T-helper 2 cell treated with Interferon-gamma antibody and Interleukin-4, amounts not matched to agents 5 μg/mL and 100 μg/mL, for 36 hours (primary cell): ENCODE data around the gene FAM131C.
A peak's percentile ranks its signal among the peaks of the same experiment; 100 is the strongest.

Source experiments
- DNase-seq: peaks from one replicate; pipeline ENCODE4 v3.0.0; 2021; ENCODE audit warnings: low spot score
- H3K27ac Mint-ChIP-seq: one replicate; pipeline ENCODE4 v1.8.0; 2021; ENCODE audit warnings: mild to moderate bottlenecking, mixed read lengths
- H3K27me3 Mint-ChIP-seq: one replicate; pipeline ENCODE4 v1.8.0; 2021; ENCODE audit warnings: low read depth, mixed read lengths
- H3K36me3 Mint-ChIP-seq: one replicate; pipeline ENCODE4 v1.8.0; 2021; ENCODE audit warnings: low read depth, mixed read lengths
- H3K4me1 Mint-ChIP-seq: one replicate; pipeline ENCODE4 v1.8.0; 2021; ENCODE audit warnings: low read depth, mixed read lengths
- H3K4me3 Mint-ChIP-seq: one replicate; pipeline ENCODE4 v1.8.0; 2022; ENCODE audit warnings: mild to moderate bottlenecking, moderate library complexity, mixed read lengths
- H3K9me3 Mint-ChIP-seq: one replicate; pipeline ENCODE4 v1.8.0; 2021; ENCODE audit warnings: mixed read lengths

The FAM131C gene

DNA sequence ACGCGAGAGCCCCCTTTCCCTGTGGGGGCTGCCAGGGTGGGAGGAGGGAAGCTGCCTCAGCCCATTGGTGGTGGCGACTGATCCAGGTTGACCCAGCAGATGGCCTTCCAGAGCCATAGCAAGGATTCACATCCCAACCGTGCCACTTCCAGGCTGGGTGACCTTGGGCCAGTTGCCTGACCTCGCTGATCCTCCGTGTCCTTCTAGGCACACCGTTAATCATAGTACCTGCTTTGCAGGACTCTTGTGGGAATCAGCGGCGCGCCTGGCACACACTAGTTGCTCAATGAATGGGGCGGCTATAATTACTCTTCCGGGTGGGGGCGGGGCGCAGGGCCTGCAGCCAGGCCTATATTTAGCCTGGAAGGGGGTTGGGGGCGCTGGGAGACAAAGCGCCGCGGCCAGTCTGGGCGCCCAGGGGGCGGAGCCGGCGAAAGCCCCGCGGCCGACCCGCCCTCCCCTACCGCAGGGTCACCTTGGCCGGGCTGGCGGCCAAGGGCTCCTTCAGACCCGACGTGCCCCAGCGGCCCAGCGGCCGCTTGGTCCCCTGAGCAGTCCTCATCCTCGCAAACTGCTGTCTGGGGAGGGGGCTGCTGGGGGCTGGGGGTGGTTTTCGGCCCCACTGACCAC, 60.7 kb downstream of the FAM131C start:
- Mint-ChIP-seq H3K36me3 (no peaks in the 10 kb centered on the region), H3K27me3 (peaks cover 6% of the 10 kb centered on the region), H3K4me1 (peaks cover 6% of the 10 kb centered on the region), H3K27ac (no peak overlapping the region), H3K4me3 (peak overlapping the region; percentile 26), H3K9me3 (no peaks in the 10 kb centered on the region)
- DNase-seq: peak; percentile 8

DNA sequence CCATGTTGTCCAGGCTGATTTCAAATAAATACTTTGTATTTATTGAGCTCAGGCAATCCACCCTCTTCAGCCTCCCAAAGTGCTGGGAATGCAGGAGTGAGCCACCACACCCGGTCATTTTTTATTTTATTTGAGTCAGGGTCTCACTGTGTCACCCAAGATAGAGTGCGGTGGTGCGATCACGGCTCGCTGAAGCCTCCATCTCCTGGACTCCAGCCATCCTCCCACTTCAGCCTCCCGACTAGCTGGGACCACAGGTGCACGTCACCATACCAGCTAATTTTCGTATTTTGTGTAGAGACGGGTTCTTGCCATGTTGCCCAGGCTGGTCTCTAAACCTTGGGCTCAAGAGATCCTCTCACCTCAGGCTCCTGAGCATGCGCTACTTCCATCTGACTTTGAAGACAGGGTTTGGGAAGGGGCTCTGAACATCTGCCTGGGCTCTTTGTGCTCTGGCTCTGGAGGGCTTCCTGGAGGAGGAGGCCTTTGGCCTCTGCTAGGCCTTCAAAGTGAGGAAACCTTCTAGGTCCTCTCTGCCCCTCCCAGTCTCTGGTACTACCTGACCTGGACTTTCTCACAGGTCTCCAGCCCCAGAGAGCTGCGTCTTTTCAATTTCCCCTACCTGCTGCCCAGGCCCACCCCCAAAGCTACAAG, 61.4 kb downstream of the FAM131C start:
- Mint-ChIP-seq H3K4me3 (peak overlapping the region; percentile 26), H3K4me1 (peaks cover 6% of the 10 kb centered on the region), H3K27ac (no peak overlapping the region), H3K36me3 (no peaks in the 10 kb centered on the region), H3K27me3 (peaks cover 6% of the 10 kb centered on the region), H3K9me3 (no peaks in the 10 kb centered on the region)
- no peak for DNase-seq

DNA sequence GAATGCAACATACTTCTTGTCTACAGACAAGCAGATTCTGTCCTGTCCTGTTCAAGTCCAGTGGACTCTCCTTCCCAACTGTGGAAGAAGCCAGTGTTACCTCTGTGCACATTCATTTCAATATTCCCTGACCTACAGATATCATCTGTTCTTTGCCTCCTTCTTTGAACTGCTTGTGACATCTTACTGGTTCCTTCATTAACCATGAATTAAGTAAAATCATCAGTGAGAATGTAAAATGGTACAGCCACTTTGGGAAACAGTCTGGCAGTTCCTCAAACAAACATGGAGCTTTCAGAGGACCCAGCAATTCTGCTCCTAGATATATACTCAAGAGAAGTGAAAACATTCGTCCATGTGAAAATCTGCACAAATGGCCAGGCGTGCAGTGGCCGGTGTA, 62.6 kb downstream of the FAM131C start:
- Mint-ChIP-seq H3K4me1 (peaks cover 9% of the 10 kb centered on the region), H3K27me3 (peaks cover 6% of the 10 kb centered on the region)
- no peak for DNase-seq

DNA sequence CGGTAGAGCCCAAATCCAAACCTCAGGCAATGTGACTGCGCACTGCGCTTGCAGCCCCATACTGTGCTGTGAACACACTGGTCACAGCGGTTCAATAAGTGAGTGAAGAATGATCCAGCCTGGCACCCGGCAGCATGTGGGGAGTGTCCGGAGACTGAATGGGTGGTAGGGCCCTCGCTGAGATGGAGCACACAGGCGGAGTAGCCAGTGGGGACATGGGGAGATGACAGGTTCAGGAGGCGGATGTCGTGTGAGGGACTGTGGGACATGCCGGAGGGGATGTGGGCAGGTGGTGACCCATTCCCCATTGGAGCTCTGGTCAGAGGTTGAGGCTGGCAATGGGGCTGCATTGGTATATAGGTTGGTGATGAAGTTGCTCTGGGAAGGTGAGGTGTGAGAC, 63.8 kb downstream of the FAM131C start:
- DNase-seq: no peak
- Mint-ChIP-seq H3K4me1 (peaks cover 9% of the 10 kb centered on the region), H3K9me3 (no peaks in the 10 kb centered on the region), H3K4me3 (no peak overlapping the region), H3K27ac (no peak overlapping the region), H3K27me3 (peaks cover 6% of the 10 kb centered on the region), H3K36me3 (no peaks in the 10 kb centered on the region)

More for the DNA sequence above, 62.6 kb downstream of the FAM131C start:
- H3K4me3 Mint-ChIP-seq: no peak overlapping the region
- H3K36me3 Mint-ChIP-seq: no peaks in the 10 kb centered on the region
- no peaks in the 10 kb centered on the region for H3K9me3 Mint-ChIP-seq
- H3K27ac Mint-ChIP-seq: no peak overlapping the region

DNA sequence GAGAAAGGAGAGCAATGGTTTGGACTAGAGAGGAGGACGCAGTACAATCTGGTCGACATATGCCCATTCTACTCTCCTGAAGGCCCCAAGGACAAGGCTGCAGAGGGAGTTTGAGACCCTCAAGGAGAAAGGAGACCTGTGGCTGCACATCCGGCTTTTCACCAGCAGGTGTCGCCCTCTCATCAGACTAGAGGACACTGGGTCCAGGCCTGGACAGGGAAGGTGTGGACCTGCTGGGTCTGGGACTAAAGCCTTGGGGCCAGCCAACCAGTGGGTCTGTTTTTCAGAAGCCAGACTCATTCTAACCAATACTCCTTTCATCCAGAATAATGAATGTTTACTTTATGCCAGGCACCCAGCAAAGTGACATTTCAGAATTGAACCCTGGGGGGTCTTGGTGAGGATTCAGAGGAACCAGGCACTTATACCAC, 64.4 kb downstream of the FAM131C start:
- Mint-ChIP-seq H3K4me3 (no peak overlapping the region), H3K36me3 (no peaks in the 10 kb centered on the region), H3K27ac (no peak overlapping the region), H3K4me1 (peaks cover 9% of the 10 kb centered on the region), H3K27me3 (peaks cover 4% of the 10 kb centered on the region), H3K9me3 (no peaks in the 10 kb centered on the region)
- DNase-seq: peak; percentile 56
